Measurements from ENCODE around the gene DGAT2.

DGAT2 gene

GRCh38 chr11:75826461-75827230, 58.1 kb downstream of the DGAT2 start:
- no peak for DNase-seq (ENCODE audit: low read depth in 2 of 2)

- DNase-seq (ENCODE audit: low read depth in 2 of 2), result no peak
Measured at GRCh38 chr11:75827562-75827961, 59.0 kb downstream of the DGAT2 start.

- no peak for DNase-seq (ENCODE audit: low read depth in 2 of 2)
Measured at GRCh38 chr11:75831915-75832502, 63.4 kb downstream of the DGAT2 start.

- DNase-seq (ENCODE audit: low read depth in 2 of 2), result no peak
Measured at GRCh38 chr11:75834728-75835127, 66.2 kb downstream of the DGAT2 start.

GRCh38 chr11:75836417-75836816, 67.8 kb downstream of the DGAT2 start:
- no peak for DNase-seq (ENCODE audit: low read depth in 2 of 2)

- no peak for DNase-seq (ENCODE audit: low read depth in 2 of 2)
Measured at GRCh38 chr11:75839851-75840250, 71.3 kb downstream of the DGAT2 start.

GRCh38 chr11:75840522-75840921, 71.9 kb downstream of the DGAT2 start:
- DNase-seq (ENCODE audit: low read depth in 2 of 2), result no peak

- no peak for DNase-seq (ENCODE audit: low read depth in 2 of 2)
Measured at GRCh38 chr11:75841739-75842138, 73.2 kb downstream of the DGAT2 start.

- no peak for DNase-seq (ENCODE audit: low read depth in 2 of 2)
Measured at GRCh38 chr11:75845324-75845723, 76.7 kb downstream of the DGAT2 start.

GRCh38 chr11:75849894-75850293, 81.3 kb downstream of the DGAT2 start:
- no peak for DNase-seq (ENCODE audit: low read depth in 2 of 2)

GRCh38 chr11:75850787-75851186, 82.2 kb downstream of the DGAT2 start:
- no peak for DNase-seq (ENCODE audit: low read depth in 2 of 2)
